Testis (tissue), 2 donors: ENCODE data around the gene HKDC1.
A peak's percentile ranks its signal among the peaks of the same experiment; 100 is the strongest.

Experiments used
- POLR2A ChIP-seq: fragments of 450-650 bp; IDR thresholded peaks from one replicate; pipeline ENCODE4 v1.6.1; 2017; ENCODE audit warnings: antibody characterized with exemption, mild to moderate bottlenecking, moderate library complexity
- TF ChIP-seq, protein P1 (sequence below), 3 experiments: fragments of 450-650 bp in 2 of 3; fragments of 200-600 bp in 1 of 3; sonication (generic) in 1 of 3; IDR thresholded peaks; one replicate each; pipeline ENCODE4 v1.5.1; 2016 to 2019; ENCODE audit warnings: antibody characterized with exemption in 3 of 3, mild to moderate bottlenecking in 2 of 3, moderate library complexity in 1 of 3

DNA sequence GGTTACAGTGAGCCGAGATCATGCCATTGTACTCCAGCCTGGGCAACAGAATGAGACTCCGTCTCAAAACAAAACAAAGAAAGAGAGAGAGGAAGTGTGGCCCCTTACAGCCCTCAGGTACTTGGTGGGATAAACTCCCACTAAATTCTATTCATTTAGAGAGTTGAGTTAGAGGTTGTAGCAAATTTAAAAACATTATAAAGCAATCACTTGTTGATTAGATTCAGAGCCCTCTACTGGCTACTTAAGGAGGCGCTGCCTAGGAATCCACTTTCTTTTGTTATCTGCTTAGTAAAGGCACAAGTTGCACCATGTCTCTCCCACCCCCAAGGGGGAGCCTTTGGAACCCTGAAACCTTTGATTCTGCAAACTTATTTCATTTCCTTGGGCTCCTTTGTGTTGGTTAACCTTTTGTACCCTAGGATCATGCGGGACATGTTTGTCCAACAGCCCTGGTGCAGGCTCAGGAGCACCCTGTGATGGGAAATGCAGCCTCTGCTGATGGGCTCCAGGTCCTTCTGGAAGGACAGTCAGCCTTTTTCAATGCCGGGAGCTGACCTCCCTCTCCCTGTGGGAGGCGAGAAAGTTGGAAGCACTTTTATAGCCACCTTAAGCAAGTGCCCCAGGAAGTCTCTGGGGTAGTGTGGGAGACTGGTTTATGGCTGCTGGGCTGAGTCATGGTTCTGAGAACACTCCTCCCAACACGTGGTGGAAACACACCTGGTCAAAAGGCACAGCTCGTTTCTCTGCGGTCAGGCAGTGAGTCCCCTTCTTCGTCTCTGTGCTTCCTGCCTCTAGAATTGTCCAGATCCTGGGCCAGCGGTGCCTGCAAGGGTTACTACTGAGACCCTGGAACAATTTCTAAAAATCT lies 2.3 kb downstream of the HKDC1 start:
- TF ChIP-seq, protein P1, sequence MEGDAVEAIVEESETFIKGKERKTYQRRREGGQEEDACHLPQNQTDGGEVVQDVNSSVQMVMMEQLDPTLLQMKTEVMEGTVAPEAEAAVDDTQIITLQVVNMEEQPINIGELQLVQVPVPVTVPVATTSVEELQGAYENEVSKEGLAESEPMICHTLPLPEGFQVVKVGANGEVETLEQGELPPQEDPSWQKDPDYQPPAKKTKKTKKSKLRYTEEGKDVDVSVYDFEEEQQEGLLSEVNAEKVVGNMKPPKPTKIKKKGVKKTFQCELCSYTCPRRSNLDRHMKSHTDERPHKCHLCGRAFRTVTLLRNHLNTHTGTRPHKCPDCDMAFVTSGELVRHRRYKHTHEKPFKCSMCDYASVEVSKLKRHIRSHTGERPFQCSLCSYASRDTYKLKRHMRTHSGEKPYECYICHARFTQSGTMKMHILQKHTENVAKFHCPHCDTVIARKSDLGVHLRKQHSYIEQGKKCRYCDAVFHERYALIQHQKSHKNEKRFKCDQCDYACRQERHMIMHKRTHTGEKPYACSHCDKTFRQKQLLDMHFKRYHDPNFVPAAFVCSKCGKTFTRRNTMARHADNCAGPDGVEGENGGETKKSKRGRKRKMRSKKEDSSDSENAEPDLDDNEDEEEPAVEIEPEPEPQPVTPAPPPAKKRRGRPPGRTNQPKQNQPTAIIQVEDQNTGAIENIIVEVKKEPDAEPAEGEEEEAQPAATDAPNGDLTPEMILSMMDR (IDR thresholded peaks at IDR 0.05) = peak; percentile 30 to 66 (median 32)
- TF ChIP-seq POLR2A = no peak
